ENCODE results near the gene PLD6. TPM values are rescaled to one million over a fixed set of nuclear protein-coding genes. Genes with fewer than 3 reads are reported as not detected.

Gene PLD6
- total RNA-seq, 1 experiment from 2014 or later: 1.2 TPM

- POLR2A ChIA-PET: interaction anchor here (0.7 to 1.4 kb wide), 2 partner anchors 50 to 135 kb away, joined by 3 to 5 read pairs; no protein-coding TSS in a partner anchor
- no peaks in the 10 kb centered on the region for H3K27me3 Mint-ChIP-seq (ENCODE audit: low read depth)
- CTCF ChIA-PET: interaction anchor here (0.6 to 1.6 kb wide), 4 partner anchors 45 to 83 kb away, joined by 3 to 6 read pairs (median 4); no protein-coding TSS in a partner anchor
- H3K4me3 Mint-ChIP-seq: no peak overlapping the region
- TF ChIP-seq ZNF317 (CRISPR knock-in tag; IDR thresholded peaks at IDR 0.05; ENCODE audit: borderline replicate concordance, low read depth) (no peak), ERG (CRISPR knock-in tag; IDR thresholded peaks at IDR 0.05) (no peak), JAZF1 (CRISPR knock-in tag; IDR thresholded peaks at IDR 0.05) (no peak), ZNF423 (CRISPR knock-in tag; IDR thresholded peaks at IDR 0.05) (no peak), IRF1 (CRISPR knock-in tag; IDR thresholded peaks at IDR 0.05) (no peak)
- TF ChIP-seq, protein P1, sequence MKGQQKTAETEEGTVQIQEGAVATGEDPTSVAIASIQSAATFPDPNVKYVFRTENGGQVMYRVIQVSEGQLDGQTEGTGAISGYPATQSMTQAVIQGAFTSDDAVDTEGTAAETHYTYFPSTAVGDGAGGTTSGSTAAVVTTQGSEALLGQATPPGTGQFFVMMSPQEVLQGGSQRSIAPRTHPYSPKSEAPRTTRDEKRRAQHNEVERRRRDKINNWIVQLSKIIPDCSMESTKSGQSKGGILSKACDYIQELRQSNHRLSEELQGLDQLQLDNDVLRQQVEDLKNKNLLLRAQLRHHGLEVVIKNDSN (CRISPR knock-in tag; IDR thresholded peaks at IDR 0.05): no peak
- TF ChIP-seq, protein P2, sequence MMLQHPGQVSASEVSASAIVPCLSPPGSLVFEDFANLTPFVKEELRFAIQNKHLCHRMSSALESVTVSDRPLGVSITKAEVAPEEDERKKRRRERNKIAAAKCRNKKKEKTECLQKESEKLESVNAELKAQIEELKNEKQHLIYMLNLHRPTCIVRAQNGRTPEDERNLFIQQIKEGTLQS (CRISPR knock-in tag; conservative IDR thresholded peaks at IDR 0.05): no peak
- H3K9me3 Mint-ChIP-seq: no peaks in the 10 kb centered on the region
- no peak for DNase-seq (ENCODE audit: low spot score)
- no peak for ATAC-seq
- peaks cover 9% of the 10 kb centered on the region; the same call in 1 of the 2 replicates for H3K36me3 Mint-ChIP-seq
- H3K4me1 Mint-ChIP-seq: peaks cover 4% of the 10 kb centered on the region; the same call in 1 of the 2 replicates
- no peak overlapping the region for H3K27ac Mint-ChIP-seq
These were observed 14.2 kb downstream of the PLD6 start for GRCh38 chr17:17191961-17192381.

DNA sequence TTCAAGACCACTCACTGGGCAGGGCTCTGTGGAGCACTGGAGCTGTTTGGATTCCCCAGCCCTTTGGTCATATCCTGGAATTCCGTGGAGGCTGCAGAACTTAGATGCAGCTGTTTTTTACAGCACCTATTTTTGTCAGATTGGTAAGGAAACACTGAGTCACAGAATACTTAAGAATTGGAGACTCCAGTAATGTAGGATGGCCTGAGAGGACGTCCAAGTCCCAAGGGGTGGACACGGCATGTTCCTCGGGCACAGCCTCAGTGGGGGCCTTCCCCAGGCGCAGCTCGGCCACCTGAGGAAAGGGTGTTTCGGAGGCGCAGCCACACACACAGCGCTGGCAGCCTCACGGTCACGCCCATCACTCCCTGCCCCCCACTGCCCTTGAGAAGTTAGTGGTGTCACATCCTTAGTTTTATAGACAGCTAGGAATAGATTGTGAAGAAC, 14.8 kb downstream of the PLD6 start:
- DNase-seq (ENCODE audit: low spot score): no peak
- Mint-ChIP-seq H3K27ac (peak overlapping the region; percentile 41; the same call in 1 of the 2 replicates), H3K4me3 (no peak overlapping the region), H3K36me3 (peaks cover 9% of the 10 kb centered on the region; the same call in 1 of the 2 replicates), H3K4me1 (peaks cover 4% of the 10 kb centered on the region; the same call in 1 of the 2 replicates), H3K9me3 (no peaks in the 10 kb centered on the region), H3K27me3 (ENCODE audit: low read depth) (no peaks in the 10 kb centered on the region)
- ChIA-PET POLR2A (interaction anchor here (1.4 kb wide), 1 partner anchor 49 kb away, joined by 5 read pairs; no protein-coding TSS in a partner anchor), CTCF (interaction anchor here (1.0 to 1.6 kb wide), 2 partner anchors 49 to 84 kb away, joined by 3 to 6 read pairs; no protein-coding TSS in a partner anchor)
- ATAC-seq: no peak; the same call in 1 of the 2 replicates
- TF ChIP-seq TEAD1 (CRISPR knock-in tag; IDR thresholded peaks at IDR 0.05) (no peak), ZNF532 (CRISPR knock-in tag; IDR thresholded peaks at IDR 0.05; ENCODE audit: borderline replicate concordance) (no peak), CBFB (CRISPR knock-in tag; IDR thresholded peaks at IDR 0.05; ENCODE audit: low read depth) (no peak), IRF2 (CRISPR knock-in tag; IDR thresholded peaks at IDR 0.05; ENCODE audit: borderline replicate concordance, low read depth) (no peak), MYBL2 (CRISPR knock-in tag; IDR thresholded peaks at IDR 0.05) (no peak), SOX15 (CRISPR knock-in tag; IDR thresholded peaks at IDR 0.05) (no peak)
- TF ChIP-seq, protein P3, sequence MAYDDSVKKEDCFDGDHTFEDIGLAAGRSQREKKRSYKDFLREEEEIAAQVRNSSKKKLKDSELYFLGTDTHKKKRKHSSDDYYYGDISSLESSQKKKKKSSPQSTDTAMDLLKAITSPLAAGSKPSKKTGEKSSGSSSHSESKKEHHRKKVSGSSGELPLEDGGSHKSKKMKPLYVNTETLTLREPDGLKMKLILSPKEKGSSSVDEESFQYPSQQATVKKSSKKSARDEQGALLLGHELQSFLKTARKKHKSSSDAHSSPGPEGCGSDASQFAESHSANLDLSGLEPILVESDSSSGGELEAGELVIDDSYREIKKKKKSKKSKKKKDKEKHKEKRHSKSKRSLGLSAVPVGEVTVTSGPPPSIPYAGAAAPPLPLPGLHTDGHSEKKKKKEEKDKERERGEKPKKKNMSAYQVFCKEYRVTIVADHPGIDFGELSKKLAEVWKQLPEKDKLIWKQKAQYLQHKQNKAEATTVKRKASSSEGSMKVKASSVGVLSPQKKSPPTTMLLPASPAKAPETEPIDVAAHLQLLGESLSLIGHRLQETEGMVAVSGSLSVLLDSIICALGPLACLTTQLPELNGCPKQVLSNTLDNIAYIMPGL (CRISPR knock-in tag; IDR thresholded peaks at IDR 0.05): no peak
- TF ChIP-seq, protein P4, sequence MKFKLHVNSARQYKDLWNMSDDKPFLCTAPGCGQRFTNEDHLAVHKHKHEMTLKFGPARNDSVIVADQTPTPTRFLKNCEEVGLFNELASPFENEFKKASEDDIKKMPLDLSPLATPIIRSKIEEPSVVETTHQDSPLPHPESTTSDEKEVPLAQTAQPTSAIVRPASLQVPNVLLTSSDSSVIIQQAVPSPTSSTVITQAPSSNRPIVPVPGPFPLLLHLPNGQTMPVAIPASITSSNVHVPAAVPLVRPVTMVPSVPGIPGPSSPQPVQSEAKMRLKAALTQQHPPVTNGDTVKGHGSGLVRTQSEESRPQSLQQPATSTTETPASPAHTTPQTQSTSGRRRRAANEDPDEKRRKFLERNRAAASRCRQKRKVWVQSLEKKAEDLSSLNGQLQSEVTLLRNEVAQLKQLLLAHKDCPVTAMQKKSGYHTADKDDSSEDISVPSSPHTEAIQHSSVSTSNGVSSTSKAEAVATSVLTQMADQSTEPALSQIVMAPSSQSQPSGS (CRISPR knock-in tag; IDR thresholded peaks at IDR 0.05; ENCODE audit: borderline replicate concordance, low read depth): no peak
- TF ChIP-seq, protein P5, sequence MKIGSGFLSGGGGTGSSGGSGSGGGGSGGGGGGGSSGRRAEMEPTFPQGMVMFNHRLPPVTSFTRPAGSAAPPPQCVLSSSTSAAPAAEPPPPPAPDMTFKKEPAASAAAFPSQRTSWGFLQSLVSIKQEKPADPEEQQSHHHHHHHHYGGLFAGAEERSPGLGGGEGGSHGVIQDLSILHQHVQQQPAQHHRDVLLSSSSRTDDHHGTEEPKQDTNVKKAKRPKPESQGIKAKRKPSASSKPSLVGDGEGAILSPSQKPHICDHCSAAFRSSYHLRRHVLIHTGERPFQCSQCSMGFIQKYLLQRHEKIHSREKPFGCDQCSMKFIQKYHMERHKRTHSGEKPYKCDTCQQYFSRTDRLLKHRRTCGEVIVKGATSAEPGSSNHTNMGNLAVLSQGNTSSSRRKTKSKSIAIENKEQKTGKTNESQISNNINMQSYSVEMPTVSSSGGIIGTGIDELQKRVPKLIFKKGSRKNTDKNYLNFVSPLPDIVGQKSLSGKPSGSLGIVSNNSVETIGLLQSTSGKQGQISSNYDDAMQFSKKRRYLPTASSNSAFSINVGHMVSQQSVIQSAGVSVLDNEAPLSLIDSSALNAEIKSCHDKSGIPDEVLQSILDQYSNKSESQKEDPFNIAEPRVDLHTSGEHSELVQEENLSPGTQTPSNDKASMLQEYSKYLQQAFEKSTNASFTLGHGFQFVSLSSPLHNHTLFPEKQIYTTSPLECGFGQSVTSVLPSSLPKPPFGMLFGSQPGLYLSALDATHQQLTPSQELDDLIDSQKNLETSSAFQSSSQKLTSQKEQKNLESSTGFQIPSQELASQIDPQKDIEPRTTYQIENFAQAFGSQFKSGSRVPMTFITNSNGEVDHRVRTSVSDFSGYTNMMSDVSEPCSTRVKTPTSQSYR (CRISPR knock-in tag; IDR thresholded peaks at IDR 0.05): no peak
- TF ChIP-seq, protein P6, sequence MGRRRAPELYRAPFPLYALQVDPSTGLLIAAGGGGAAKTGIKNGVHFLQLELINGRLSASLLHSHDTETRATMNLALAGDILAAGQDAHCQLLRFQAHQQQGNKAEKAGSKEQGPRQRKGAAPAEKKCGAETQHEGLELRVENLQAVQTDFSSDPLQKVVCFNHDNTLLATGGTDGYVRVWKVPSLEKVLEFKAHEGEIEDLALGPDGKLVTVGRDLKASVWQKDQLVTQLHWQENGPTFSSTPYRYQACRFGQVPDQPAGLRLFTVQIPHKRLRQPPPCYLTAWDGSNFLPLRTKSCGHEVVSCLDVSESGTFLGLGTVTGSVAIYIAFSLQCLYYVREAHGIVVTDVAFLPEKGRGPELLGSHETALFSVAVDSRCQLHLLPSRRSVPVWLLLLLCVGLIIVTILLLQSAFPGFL (CRISPR knock-in tag; IDR thresholded peaks at IDR 0.05; ENCODE audit: borderline replicate concordance): no peak

Data from WTC11 (cell line).